MM.1S (cell line): ENCODE data around the gene DEUP1.

ENCODE experiments used
- DNase-seq: peaks from one replicate; pipeline ENCODE4 v3.0.0-alpha.2; 2015
- H2AFZ ChIP-seq: fragments of 300-600 bp; sonication (generic); 2 replicates; pipeline ENCODE4 v1.6.0; 2016; ENCODE audit warnings: antibody characterized with exemption, low read length
- H3F3A ChIP-seq: fragments of 300-600 bp; sonication (generic); 2 replicates; pipeline ENCODE4 v1.6.1; 2016; ENCODE audit warnings: mild to moderate bottlenecking, antibody characterized with exemption, low read length, moderate library complexity, mixed read lengths; ENCODE audit not compliant: insufficient read depth
- H3K27ac ChIP-seq: fragments of 300-600 bp; sonication (generic); 2 replicates; pipeline ENCODE4 v1.5.1; 2016; ENCODE audit warnings: mild to moderate bottlenecking, low read length
- H3K27me3 ChIP-seq: fragments of 300-600 bp; sonication (generic); replicated peaks from 2 replicates; pipeline ENCODE4 v1.6.0; 2016; ENCODE audit warnings: low read length; ENCODE audit not compliant: insufficient read depth
- H3K36me3 ChIP-seq: fragments of 300-600 bp; sonication (generic); replicated peaks from 2 replicates; pipeline ENCODE4 v1.6.1; 2016; ENCODE audit warnings: mild to moderate bottlenecking, low read length, mixed read lengths; ENCODE audit not compliant: insufficient read depth
- H3K4me1 ChIP-seq: fragments of 300-600 bp; sonication (generic); 2 replicates; pipeline ENCODE4 v1.6.1; 2016; ENCODE audit warnings: low read length, mixed read lengths
- H3K4me2 ChIP-seq: fragments of 300-600 bp; sonication (generic); 2 replicates; pipeline ENCODE4 v1.6.0; 2016; ENCODE audit warnings: low read depth, low read length
- H3K4me3 ChIP-seq: fragments of 300-600 bp; sonication (generic); 2 replicates; pipeline ENCODE4 v1.5.1; 2016; ENCODE audit warnings: low read length, mixed read lengths
- H3K79me2 ChIP-seq: fragments of 300-600 bp; sonication (generic); 2 replicates; pipeline ENCODE4 v1.6.1; 2016; ENCODE audit warnings: mixed run types, low read length, mixed read lengths
- H3K9ac ChIP-seq: fragments of 300-600 bp; sonication (generic); 2 replicates; pipeline ENCODE4 v1.6.1; 2016; ENCODE audit warnings: low read length, mixed read lengths
- H3K9me2 ChIP-seq: fragments of 300-600 bp; sonication (generic); replicated peaks from 2 replicates; pipeline ENCODE4 v1.6.1; 2016; ENCODE audit warnings: mild to moderate bottlenecking, low read length, mixed read lengths; ENCODE audit not compliant: insufficient read depth
- H3K9me3 ChIP-seq: fragments of 300-600 bp; sonication (generic); replicated peaks from 2 replicates; pipeline ENCODE4 v1.6.1; 2016; ENCODE audit warnings: mild to moderate bottlenecking, low read length, mixed read lengths; ENCODE audit not compliant: insufficient read depth
- H4K20me1 ChIP-seq: fragments of 300-600 bp; sonication (generic); 2 replicates; pipeline ENCODE4 v1.6.1; 2016; ENCODE audit warnings: mild to moderate bottlenecking, low read length, moderate library complexity, mixed read lengths; ENCODE audit not compliant: insufficient read depth
- EZH2 ChIP-seq: fragments of 300-600 bp; sonication (generic); optimal IDR thresholded peaks from 2 replicates; pipeline ENCODE3; 2017; ENCODE audit warnings: low read depth, mild to moderate bottlenecking, antibody characterized with exemption, low read length, mixed read lengths
- EZH2phosphoT487 ChIP-seq: fragments of 300-600 bp; sonication (generic); IDR thresholded peaks from 2 replicates; pipeline ENCODE4 v1.6.1; 2018; ENCODE audit warnings: antibody characterized with exemption, low read length
- TF ChIP-seq, protein P1 (sequence below): fragments of 300-600 bp; sonication (generic); IDR thresholded peaks from 2 replicates; pipeline ENCODE4 v1.5.1; 2016; ENCODE audit warnings: antibody characterized with exemption, low read length, mixed read lengths

Gene DEUP1

DNA sequence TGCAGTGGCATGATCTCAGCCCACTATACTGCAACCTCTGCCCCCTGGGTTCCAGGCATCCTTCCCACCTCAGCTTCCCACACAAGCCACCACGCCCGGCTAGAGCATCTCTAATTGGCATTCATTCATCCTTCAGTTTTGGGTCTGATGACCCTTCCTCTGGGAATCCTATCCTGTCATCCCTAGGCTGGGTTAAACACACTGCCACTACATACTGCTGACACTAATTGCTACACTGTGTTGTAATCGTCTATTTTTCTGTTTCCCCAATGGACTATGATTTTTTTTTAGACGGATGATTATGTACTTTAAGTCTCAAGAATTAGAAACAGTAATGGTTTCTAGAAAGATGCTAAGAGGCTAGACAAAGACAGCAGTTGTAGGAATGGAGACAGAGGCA, 62.8 kb downstream of the DEUP1 start:
- no peak overlapping the region for H3K9ac ChIP-seq
- H3K27ac ChIP-seq = no peak overlapping the region
- H3K36me3 ChIP-seq = no peaks in the 10 kb centered on the region
- H3F3A ChIP-seq = no peaks in the 10 kb centered on the region
- H3K9me3 ChIP-seq = no peaks in the 10 kb centered on the region
- H4K20me1 ChIP-seq = no peaks in the 10 kb centered on the region
- no peaks in the 10 kb centered on the region for H3K27me3 ChIP-seq
- H2AFZ ChIP-seq = no peak overlapping the region
- H3K4me3 ChIP-seq = no peak overlapping the region
- H3K4me2 ChIP-seq = no peak overlapping the region
- no peaks in the 10 kb centered on the region for H3K79me2 ChIP-seq
- H3K9me2 ChIP-seq = no peaks in the 10 kb centered on the region
- no peaks in the 10 kb centered on the region for H3K4me1 ChIP-seq
- no peak for DNase-seq
- TF ChIP-seq, protein P1, sequence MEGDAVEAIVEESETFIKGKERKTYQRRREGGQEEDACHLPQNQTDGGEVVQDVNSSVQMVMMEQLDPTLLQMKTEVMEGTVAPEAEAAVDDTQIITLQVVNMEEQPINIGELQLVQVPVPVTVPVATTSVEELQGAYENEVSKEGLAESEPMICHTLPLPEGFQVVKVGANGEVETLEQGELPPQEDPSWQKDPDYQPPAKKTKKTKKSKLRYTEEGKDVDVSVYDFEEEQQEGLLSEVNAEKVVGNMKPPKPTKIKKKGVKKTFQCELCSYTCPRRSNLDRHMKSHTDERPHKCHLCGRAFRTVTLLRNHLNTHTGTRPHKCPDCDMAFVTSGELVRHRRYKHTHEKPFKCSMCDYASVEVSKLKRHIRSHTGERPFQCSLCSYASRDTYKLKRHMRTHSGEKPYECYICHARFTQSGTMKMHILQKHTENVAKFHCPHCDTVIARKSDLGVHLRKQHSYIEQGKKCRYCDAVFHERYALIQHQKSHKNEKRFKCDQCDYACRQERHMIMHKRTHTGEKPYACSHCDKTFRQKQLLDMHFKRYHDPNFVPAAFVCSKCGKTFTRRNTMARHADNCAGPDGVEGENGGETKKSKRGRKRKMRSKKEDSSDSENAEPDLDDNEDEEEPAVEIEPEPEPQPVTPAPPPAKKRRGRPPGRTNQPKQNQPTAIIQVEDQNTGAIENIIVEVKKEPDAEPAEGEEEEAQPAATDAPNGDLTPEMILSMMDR = no peak
- TF ChIP-seq EZH2 (no peak), EZH2phosphoT487 (no peak)

DNA sequence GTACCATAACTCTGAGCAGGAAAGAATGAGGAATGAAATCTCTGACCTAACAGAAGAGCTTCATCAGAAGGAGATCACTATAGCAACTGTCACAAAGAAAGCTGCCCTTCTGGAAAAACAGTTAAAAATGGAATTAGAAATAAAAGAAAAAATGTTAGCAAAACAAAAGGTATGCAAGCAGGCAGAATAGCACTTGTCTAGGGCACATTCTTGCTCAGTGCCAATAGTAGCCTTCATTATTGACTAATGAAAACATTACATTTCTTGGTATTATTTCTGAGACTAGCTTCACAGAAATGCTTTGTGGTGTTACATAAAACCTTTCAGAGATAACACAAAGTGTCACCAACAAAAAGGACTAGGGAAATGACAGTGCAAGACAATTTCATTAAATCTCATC, 63.9 kb downstream of the DEUP1 start:
- Histone ChIP-seq H4K20me1 (no peaks in the 10 kb centered on the region), H3K27me3 (no peaks in the 10 kb centered on the region), H3F3A (no peaks in the 10 kb centered on the region), H3K4me1 (no peaks in the 10 kb centered on the region), H3K36me3 (no peaks in the 10 kb centered on the region), H2AFZ (no peak overlapping the region), H3K4me3 (no peak overlapping the region), H3K9ac (no peak overlapping the region), H3K9me3 (no peaks in the 10 kb centered on the region), H3K79me2 (no peaks in the 10 kb centered on the region), H3K4me2 (no peak overlapping the region), H3K9me2 (no peaks in the 10 kb centered on the region), H3K27ac (no peak overlapping the region)
- TF ChIP-seq EZH2phosphoT487 = no peak
- TF ChIP-seq EZH2 = no peak
- TF ChIP-seq, protein P1 = no peak
- no peak for DNase-seq

DNA sequence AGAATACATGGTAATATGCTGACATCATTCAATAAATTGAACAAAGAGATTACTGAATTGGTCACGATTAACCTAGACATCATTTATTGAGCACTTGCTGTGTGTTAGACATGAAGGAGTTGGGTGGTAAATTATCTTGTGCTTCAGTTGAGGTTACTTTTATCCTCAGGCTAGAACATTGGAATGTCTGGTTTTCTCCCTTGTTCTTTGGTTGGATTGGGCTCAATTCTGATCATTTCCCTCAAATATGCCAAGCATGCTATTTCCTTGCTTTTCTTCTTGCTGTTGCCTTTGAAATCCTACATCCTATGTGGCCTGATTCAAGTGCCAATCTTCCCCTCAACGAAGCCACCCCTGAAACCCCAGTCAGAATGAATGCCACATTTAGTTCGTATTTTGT, 65.8 kb downstream of the DEUP1 start:
- H3K4me3 ChIP-seq = no peak overlapping the region
- no peaks in the 10 kb centered on the region for H3K9me3 ChIP-seq
- no peaks in the 10 kb centered on the region for H3K4me1 ChIP-seq
- no peak overlapping the region for H3K9ac ChIP-seq
- TF ChIP-seq, protein P1 = no peak
- no peak for TF ChIP-seq EZH2
- no peak for TF ChIP-seq EZH2phosphoT487
- H3K79me2 ChIP-seq = no peaks in the 10 kb centered on the region
- H3K27me3 ChIP-seq = no peaks in the 10 kb centered on the region
- H4K20me1 ChIP-seq = no peaks in the 10 kb centered on the region
- H3K4me2 ChIP-seq = no peak overlapping the region
- DNase-seq = no peak
- no peaks in the 10 kb centered on the region for H3K9me2 ChIP-seq
- no peaks in the 10 kb centered on the region for H3F3A ChIP-seq
- H3K36me3 ChIP-seq = no peaks in the 10 kb centered on the region
- no peak overlapping the region for H3K27ac ChIP-seq
- H2AFZ ChIP-seq = no peak overlapping the region

DNA sequence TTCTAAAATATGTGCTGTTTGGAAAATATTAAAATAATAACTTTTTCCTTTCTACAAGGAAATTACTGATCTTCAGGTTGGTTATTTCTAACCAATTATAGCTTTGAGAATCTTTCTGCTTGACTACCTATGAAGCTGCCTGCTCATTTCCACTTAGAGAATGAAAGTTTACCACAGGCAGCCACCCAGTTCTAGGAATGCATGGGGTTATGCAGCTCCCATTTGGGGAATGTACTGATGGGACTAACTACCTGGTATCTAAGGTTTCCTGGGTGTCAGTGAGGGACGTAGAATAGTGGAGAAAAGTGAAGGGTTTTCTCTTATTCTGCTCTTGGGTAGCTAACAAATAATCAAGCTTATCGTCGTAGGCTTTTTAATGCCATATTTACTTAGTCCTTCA, 73.4 kb downstream of the DEUP1 start:
- Histone ChIP-seq H3K9ac (no peak overlapping the region), H3K27ac (no peak overlapping the region), H3K4me2 (no peak overlapping the region), H4K20me1 (no peaks in the 10 kb centered on the region), H3K9me3 (no peaks in the 10 kb centered on the region), H3K4me1 (no peaks in the 10 kb centered on the region), H3K9me2 (no peaks in the 10 kb centered on the region), H3K79me2 (no peaks in the 10 kb centered on the region), H2AFZ (no peak overlapping the region), H3K4me3 (no peak overlapping the region), H3F3A (no peaks in the 10 kb centered on the region), H3K36me3 (no peaks in the 10 kb centered on the region), H3K27me3 (no peaks in the 10 kb centered on the region)
- DNase-seq = no peak
- TF ChIP-seq, protein P1 = no peak
- TF ChIP-seq EZH2 (no peak), EZH2phosphoT487 (no peak)
